H4 (cell line): ENCODE measurements around the gene ZNF200. TPM values are rescaled to one million over a fixed set of nuclear protein-coding genes. Genes with fewer than 3 reads are reported as not detected.
"Not testable (repeated sequence)": the region's sequence is repeated elsewhere in the genome, so short reads cannot be mapped to it uniquely, and the experiment has no call there.

Experiments used
- DNase-seq: peaks from one replicate; pipeline ENCODE4 v3.0.0-alpha.2; 2015; ENCODE audit warnings: low spot score
- total RNA-seq: library from RNA; depleted of rRNA; stranded (reverse); fragments of >200 nt; shearing (Covaris generic); gene quantifications from 2 replicates; pipeline ENCODE4 v1.2.3, GENCODE V29; 2014

The ZNF200 gene
- total RNA-seq, 1 experiment from 2014 or later: 11.5 TPM

DNA sequence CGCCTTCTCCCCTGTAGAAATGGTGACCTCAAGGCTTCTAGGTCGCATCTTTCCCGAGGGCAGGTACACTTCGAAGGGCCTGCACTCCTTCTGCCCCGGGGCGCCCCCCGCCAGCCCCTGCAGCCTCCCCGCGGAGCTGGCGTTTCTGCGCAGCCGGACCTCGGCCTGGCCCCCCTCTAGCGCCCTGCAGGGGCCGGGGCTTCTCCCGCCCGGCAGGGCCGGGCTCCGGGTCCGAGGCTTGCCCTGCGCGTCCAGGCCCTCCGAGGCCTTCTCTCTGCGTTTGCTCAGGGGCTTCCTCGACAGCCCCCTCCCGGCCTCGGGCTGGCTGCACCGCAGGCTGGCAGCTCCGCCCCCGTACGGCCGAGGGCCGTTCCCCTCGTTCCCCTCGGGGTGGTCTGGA lies 19.4 kb upstream of the ZNF200 start:
- DNase-seq: no peak

- DNase-seq: no peak
These were observed 18.0 kb upstream of the ZNF200 start for GRCh38 chr16:3252967-3253366.

DNA sequence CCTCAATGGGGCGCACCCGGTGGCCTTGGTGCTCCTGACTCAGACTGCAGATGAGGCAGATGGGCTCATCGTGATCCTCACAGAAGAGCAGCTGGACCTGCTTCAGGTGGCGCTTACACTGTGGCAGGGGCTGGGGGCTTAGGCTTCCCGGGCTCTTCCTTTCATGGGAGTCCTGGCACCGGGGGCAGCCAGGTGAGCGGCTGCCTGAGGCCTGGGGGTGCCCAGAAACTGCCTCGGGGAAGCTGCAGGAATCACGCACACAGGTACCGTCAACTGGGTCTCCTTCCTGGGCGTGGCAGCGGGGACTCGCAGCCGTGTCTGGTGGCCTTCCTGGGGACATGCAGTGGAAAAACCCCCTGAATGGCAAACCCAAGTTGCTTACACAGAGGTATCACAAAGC lies 14.5 kb upstream of the ZNF200 start:
- DNase-seq: no peak

DNA sequence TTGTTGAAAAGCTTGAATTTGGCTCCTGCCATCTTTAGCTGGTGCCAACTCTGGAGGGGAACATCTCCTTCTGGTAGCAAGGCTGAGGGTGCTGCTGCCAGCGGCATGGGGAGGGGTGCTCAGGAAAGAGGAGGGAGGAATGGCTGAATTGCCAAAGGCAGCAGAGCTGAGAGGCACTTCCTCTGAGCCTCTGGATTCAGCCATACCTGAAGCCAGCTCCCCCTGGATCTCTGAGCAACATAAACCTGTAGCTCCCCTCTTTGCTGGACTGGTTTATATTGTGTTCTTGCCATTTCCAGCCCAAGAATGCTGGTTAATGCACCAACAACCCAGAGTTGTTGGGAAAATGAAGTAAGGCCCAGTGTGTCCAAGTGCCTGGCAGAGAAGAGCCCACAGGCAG lies 14.1 kb upstream of the ZNF200 start:
- DNase-seq: no peak

DNA sequence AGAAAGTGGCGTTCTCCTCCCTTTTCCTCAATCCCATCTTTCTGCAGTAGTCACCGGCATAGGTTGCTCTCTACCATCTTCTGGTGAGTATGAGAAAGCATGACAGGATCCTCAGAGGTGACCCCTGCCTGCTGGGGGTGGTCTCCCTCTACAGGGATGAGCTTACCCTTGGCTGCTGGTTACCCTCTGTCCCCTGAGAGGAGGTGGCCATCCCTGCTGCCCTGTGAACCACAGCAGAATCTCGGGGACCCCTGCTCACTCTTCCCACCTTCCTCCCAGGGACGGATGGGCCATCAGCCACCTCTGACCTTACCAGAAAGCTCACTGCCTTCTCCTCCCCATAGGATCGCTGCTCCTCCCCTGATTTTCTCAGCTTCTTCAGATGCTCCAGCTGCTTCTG lies 13.6 kb upstream of the ZNF200 start:
- DNase-seq: no peak

DNA sequence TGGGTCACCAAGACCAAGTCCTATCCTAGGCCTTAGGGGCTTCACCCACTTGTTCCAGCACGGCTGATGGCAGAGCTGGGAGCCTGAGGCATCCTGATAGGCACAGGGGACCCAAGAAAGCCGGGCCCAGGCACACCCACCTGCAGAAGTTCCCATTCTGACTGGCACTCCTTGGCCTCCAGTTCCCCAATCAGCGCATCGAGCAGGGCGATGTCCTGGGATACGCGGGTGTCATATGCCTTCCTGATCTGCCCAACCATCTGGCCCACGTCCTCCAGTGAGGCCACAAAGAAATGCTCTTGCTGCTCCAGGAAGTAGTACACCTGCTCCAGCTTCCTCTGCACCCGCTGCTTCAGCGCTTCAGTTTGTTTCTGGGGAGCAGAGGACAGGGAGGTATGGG lies 11.9 kb upstream of the ZNF200 start:
- DNase-seq: no peak

DNA sequence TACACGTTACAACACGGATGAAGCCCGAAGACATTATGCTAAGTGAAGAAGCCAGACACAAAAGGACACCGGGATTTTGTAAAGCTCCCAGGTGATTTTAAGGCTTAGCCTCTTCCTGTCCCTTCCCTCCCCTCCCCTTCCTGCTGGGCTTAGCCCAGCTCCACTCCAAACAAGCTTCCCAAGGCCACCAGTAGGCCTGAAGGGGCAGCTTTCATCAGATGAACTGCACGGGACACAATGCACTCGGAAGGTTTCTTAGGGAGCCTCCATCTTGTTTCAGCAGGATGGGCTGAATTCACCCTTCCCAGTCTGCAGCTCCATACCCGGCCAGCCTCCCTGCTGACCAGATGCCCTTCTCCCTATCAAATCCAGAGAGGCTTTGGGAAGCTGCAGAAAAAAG lies 11.0 kb upstream of the ZNF200 start:
- no peak for DNase-seq

GRCh38 chr16:3243882-3244281 lies 8.9 kb upstream of the ZNF200 start:
- no peak for DNase-seq

GRCh38 chr16:3242709-3243108 lies 7.8 kb upstream of the ZNF200 start:
- DNase-seq: no peak

GRCh38 chr16:3241761-3242160 lies 6.8 kb upstream of the ZNF200 start:
- DNase-seq: no peak

GRCh38 chr16:3235856-3236669 lies 1.1 kb upstream of the ZNF200 start:
- DNase-seq: no peak

- no peak for DNase-seq
These were observed 458 bp downstream of the ZNF200 start for GRCh38 chr16:3234543-3234856.

- no peak for DNase-seq
These were observed 10.9 kb downstream of the ZNF200 start for GRCh38 chr16:3223913-3224515.

DNA sequence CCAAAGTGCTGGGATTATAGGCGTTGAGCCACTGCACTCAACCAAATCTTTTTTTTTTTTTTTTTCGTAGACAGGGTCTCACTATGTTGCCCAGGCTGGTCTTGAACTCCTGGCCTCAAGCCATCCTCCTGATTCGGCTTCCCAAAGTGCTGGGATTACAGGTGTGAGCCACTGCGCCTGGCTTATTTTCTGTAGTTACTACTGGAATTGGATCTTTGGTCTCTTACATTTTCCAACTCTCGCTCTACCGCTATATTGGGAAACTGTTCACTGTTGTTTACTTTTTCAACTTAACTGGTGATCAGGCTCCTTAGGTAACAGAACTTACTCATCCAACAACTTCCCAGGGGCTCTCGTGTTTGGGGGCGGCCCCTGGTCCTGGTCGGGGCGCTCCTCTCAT lies 14.1 kb downstream of the ZNF200 start:
- no peak for DNase-seq

- no peak for DNase-seq
These were observed 18.7 kb downstream of the ZNF200 start for GRCh38 chr16:3216263-3216640.

GRCh38 chr16:3215601-3216262 lies 19.2 kb downstream of the ZNF200 start:
- no peak for DNase-seq

- DNase-seq: no peak
These were observed 19.9 kb downstream of the ZNF200 start for GRCh38 chr16:3214904-3215600.

GRCh38 chr16:3212567-3212966 lies 22.4 kb downstream of the ZNF200 start:
- no peak for DNase-seq

GRCh38 chr16:3212006-3212405 lies 23.0 kb downstream of the ZNF200 start:
- no peak for DNase-seq

GRCh38 chr16:3207086-3207953 lies 27.6 kb downstream of the ZNF200 start:
- no peak for DNase-seq

DNA sequence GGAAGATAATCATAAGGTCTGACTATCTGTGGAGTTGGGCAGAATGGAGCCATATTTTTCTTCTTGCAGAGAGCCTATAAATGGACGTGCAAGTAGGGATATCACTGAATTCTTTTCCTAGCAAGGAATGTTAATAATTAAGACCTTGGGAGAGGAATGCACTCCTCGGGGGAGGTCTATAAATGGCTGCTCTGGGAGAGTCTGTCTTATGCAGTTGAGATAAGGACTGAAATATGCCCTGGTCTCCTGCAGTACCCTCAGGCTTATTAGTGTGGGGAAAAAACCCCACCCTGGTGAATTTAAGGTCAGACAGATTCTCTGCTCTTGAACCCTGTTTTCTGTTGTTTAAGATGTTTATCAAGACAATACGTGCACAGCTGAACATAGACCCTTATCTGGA lies 29.0 kb downstream of the ZNF200 start:
- DNase-seq: not testable (repeated sequence)
